Measurements from ENCODE around the gene ITM2C. TPM values are rescaled to one million over a fixed set of nuclear protein-coding genes. Genes with fewer than 3 reads are reported as not detected.

The ITM2C gene
- total and polyA plus RNA-seq, 2 experiments from 2014 or later, result 241 to 367 TPM

GRCh38 chr2:230909841-230910545, 45.3 kb downstream of the ITM2C start (continued):
- TF ChIP-seq ZNF462 (CRISPR knock-in tag; IDR thresholded peaks at IDR 0.05), result no peak
- TF ChIP-seq ETS1 (IDR thresholded peaks at IDR 0.05), result no peak
- TF ChIP-seq CREB1 (CRISPR knock-in tag; IDR thresholded peaks at IDR 0.05; ENCODE audit: low read depth), result no peak
- TF ChIP-seq NANOG (IDR thresholded peaks at IDR 0.05; ENCODE audit: borderline replicate concordance), result no peak
- no peak for TF ChIP-seq EZH2phosphoT487 (IDR thresholded peaks at IDR 0.05; ENCODE audit: unreplicated experiment)

- Histone ChIP-seq H4K20me1 (replicated peaks; ENCODE audit: insufficient read depth) (no peaks in the 10 kb centered on the region), H3K36me3 (ENCODE audit: insufficient read depth) (no peaks in the 10 kb centered on the region), H2AFZ (no peak overlapping the region), H3K79me2 (replicated peaks; ENCODE audit: insufficient read depth) (no peaks in the 10 kb centered on the region), H3K4me1 (ENCODE audit: insufficient read depth) (peaks cover 5% of the 10 kb centered on the region), H3F3A (replicated peaks; ENCODE audit: low read depth) (no peaks in the 10 kb centered on the region), H3K27ac (ENCODE audit: low read depth) (no peak overlapping the region), H3K27me3 (ENCODE audit: insufficient read depth) (no peaks in the 10 kb centered on the region), H3K4me3 (no peak overlapping the region), H3K9me2 (ENCODE audit: insufficient read depth) (peaks cover 8% of the 10 kb centered on the region; the same call in 1 of the 2 replicates), H3K4me2 (no peak overlapping the region)
- peaks cover 22% of the 10 kb centered on the region for H3K27me3 Mint-ChIP-seq (ENCODE audit: insufficient read depth, low read depth, poor library complexity)
- ATAC-seq, result no peak
- H3K36me3 Mint-ChIP-seq (ENCODE audit: low read depth), result no peaks in the 10 kb centered on the region; the same call in 2 of the 3 replicates
- H3K9me3 Mint-ChIP-seq, result peaks cover 3% of the 10 kb centered on the region; the same call in 2 of the 3 replicates
- peaks cover 14% of the 10 kb centered on the region for H3K4me1 Mint-ChIP-seq
- no peak overlapping the region for H3K4me3 Mint-ChIP-seq
- no peak overlapping the region for H3K27ac Mint-ChIP-seq
- DNase-seq (ENCODE audit: low spot score), result no peak
- TF ChIP-seq JUNB (IDR thresholded peaks at IDR 0.05; ENCODE audit: unreplicated experiment) (no peak), EZH2 (IDR thresholded peaks at IDR 0.05; ENCODE audit: low read depth, unreplicated experiment) (no peak), STAT1 (IDR thresholded peaks at IDR 0.05; ENCODE audit: unreplicated experiment) (no peak), EZH2phosphoT487 (IDR thresholded peaks at IDR 0.05; ENCODE audit: unreplicated experiment) (no peak)
Observed at GRCh38 chr2:230910546-230911177, 45.9 kb downstream of the ITM2C start.
